GM23338 (cell line): Measurements from ENCODE around the gene DNAJC4. TPM values are rescaled to one million over a fixed set of nuclear protein-coding genes. Genes with fewer than 3 reads are reported as not detected.

Experiments
- ATAC-seq: fragments of 200-7000 bp; cut with Tn5 transposase; 3 replicates; pipeline ENCODE4 v1.9.1; 2020
- DNase-seq: peaks from one replicate; pipeline ENCODE4 v3.0.0-alpha.2; 2015; ENCODE audit warnings: low spot score
- H2AFZ ChIP-seq: fragments of 200-600 bp; sonication (generic); 2 replicates; pipeline ENCODE4 v1.8.0; 2016; ENCODE audit warnings: antibody characterized with exemption, mild to moderate bottlenecking, moderate library complexity
- H3F3A ChIP-seq: fragments of 200-600 bp; sonication (generic); replicated peaks from 2 replicates; pipeline ENCODE4 v1.8.0; 2017; ENCODE audit warnings: antibody characterized with exemption, mixed run types, low read depth
- H3K27ac ChIP-seq: fragments of 200-600 bp; sonication (generic); 2 replicates; pipeline ENCODE4 v1.6.1; 2016; ENCODE audit warnings: low read depth
- H3K27me3 ChIP-seq: fragments of 200-600 bp; sonication (generic); 2 replicates; pipeline ENCODE4 v1.8.0; 2016; ENCODE audit warnings: mild to moderate bottlenecking, mixed run types, moderate library complexity; ENCODE audit not compliant: insufficient read depth
- H3K36me3 ChIP-seq: fragments of 200-600 bp; sonication (generic); 2 replicates; pipeline ENCODE4 v1.8.0; 2016; ENCODE audit warnings: mild to moderate bottlenecking; ENCODE audit not compliant: insufficient read depth
- H3K4me1 ChIP-seq: fragments of 200-600 bp; sonication (generic); 2 replicates; pipeline ENCODE4 v1.8.0; 2016; ENCODE audit warnings: mild to moderate bottlenecking, moderate library complexity; ENCODE audit not compliant: insufficient read depth
- H3K4me2 ChIP-seq: fragments of 200-600 bp; sonication (generic); 2 replicates; pipeline ENCODE4 v1.7.1; 2017; ENCODE audit warnings: mixed run types
- H3K4me3 ChIP-seq: fragments of 200-600 bp; sonication (generic); 2 replicates; pipeline ENCODE4 v1.6.1; 2016; ENCODE audit warnings: mixed run types
- H3K79me2 ChIP-seq: fragments of 200-600 bp; sonication (generic); replicated peaks from 2 replicates; pipeline ENCODE4 v1.8.0; 2017; ENCODE audit warnings: mild to moderate bottlenecking; ENCODE audit not compliant: insufficient read depth
- H3K9me2 ChIP-seq: fragments of 200-600 bp; sonication (generic); 2 replicates; pipeline ENCODE4 v1.8.0; 2017; ENCODE audit not compliant: insufficient read depth
- H4K20me1 ChIP-seq: fragments of 200-600 bp; sonication (generic); replicated peaks from 2 replicates; pipeline ENCODE4 v1.8.0; 2017; ENCODE audit warnings: mild to moderate bottlenecking; ENCODE audit not compliant: insufficient read depth
- H3K27ac Mint-ChIP-seq: 2 replicates; pipeline ENCODE4 v1.8.0; 2020; ENCODE audit warnings: inconsistent platforms, mild to moderate bottlenecking, moderate library complexity, mixed read lengths
- H3K27me3 Mint-ChIP-seq: 3 replicates; pipeline ENCODE4 v1.8.0; 2022; ENCODE audit warnings: low read depth, mild to moderate bottlenecking, moderate library complexity, mixed read lengths, inconsistent platforms; ENCODE audit not compliant: insufficient read depth, poor library complexity
- H3K36me3 Mint-ChIP-seq: 3 replicates; pipeline ENCODE4 v1.8.0; 2021; ENCODE audit warnings: low read depth, mild to moderate bottlenecking, inconsistent platforms, moderate library complexity, mixed read lengths
- H3K4me1 Mint-ChIP-seq: 3 replicates; pipeline ENCODE4 v1.8.0; 2020; ENCODE audit warnings: mild to moderate bottlenecking, inconsistent platforms, mixed read lengths
- H3K4me3 Mint-ChIP-seq: 3 replicates; pipeline ENCODE4 v1.8.0; 2021; ENCODE audit warnings: moderate library complexity, mild to moderate bottlenecking, inconsistent platforms, mixed read lengths
- H3K9me3 Mint-ChIP-seq: 3 replicates; pipeline ENCODE4 v1.8.0; 2020; ENCODE audit warnings: moderate library complexity, mild to moderate bottlenecking, inconsistent platforms, mixed read lengths
- CREB1 ChIP-seq: fragments of 250-450 bp; sonication (Bioruptor Pico); IDR thresholded peaks from 2 replicates; pipeline ENCODE4 v1.5.0; 2020; ENCODE audit warnings: low read depth, mild to moderate bottlenecking, moderate library complexity
- ETS1 ChIP-seq: IDR thresholded peaks from 2 replicates; pipeline ENCODE4 v1.6.1; 2016; ENCODE audit warnings: antibody characterized with exemption
- EZH2 ChIP-seq: fragments of 200-600 bp; sonication (generic); IDR thresholded peaks from one replicate; pipeline ENCODE4 v1.8.0; 2017; ENCODE audit warnings: antibody characterized with exemption, mild to moderate bottlenecking, low read depth; ENCODE audit not compliant: unreplicated experiment
- EZH2phosphoT487 ChIP-seq: fragments of 200-600 bp; sonication (generic); IDR thresholded peaks from one replicate; pipeline ENCODE4 v1.8.1; 2018; ENCODE audit warnings: antibody characterized with exemption; ENCODE audit not compliant: unreplicated experiment
- NANOG ChIP-seq: IDR thresholded peaks from 2 replicates; pipeline ENCODE4 v1.6.1; 2016; ENCODE audit warnings: antibody characterized with exemption, borderline replicate concordance
- POLR2AphosphoS5 ChIP-seq: IDR thresholded peaks from 2 replicates; pipeline ENCODE4 v1.6.1; 2016; ENCODE audit warnings: antibody characterized with exemption, low read depth
- STAT1 ChIP-seq: IDR thresholded peaks from one replicate; pipeline ENCODE4 v1.6.1; 2016; ENCODE audit warnings: antibody characterized with exemption; ENCODE audit not compliant: unreplicated experiment
- ZNF114 ChIP-seq: fragments of 250-450 bp; sonication (Bioruptor Pico); IDR thresholded peaks from 2 replicates; pipeline ENCODE4 v1.5.0; 2020; ENCODE audit warnings: mild to moderate bottlenecking, moderate library complexity
- polyA plus RNA-seq: library from polyadenylated mRNA; unstranded; fragments of >200 nt; fragmentation: Nextera tagmentation; extraction: Ambion mirVana; gene quantifications from 2 replicates; pipeline ENCODE4 v1.2.1, GENCODE V29; 2016
- total RNA-seq: library from RNA; depleted of rRNA; stranded (reverse); fragments of >200 nt; shearing (Covaris generic); gene quantifications from 2 replicates; pipeline ENCODE4 v1.2.3, GENCODE V29; 2014
- TF ChIP-seq, protein P1 (sequence below): fragments of 250-450 bp; sonication (Bioruptor Pico); IDR thresholded peaks from 2 replicates; pipeline ENCODE4 v1.5.0; 2020; ENCODE audit warnings: mild to moderate bottlenecking, moderate library complexity

DNAJC4 gene
- total and polyA plus RNA-seq, 2 experiments from 2014 or later: 10.5 to 34.4 TPM

DNA sequence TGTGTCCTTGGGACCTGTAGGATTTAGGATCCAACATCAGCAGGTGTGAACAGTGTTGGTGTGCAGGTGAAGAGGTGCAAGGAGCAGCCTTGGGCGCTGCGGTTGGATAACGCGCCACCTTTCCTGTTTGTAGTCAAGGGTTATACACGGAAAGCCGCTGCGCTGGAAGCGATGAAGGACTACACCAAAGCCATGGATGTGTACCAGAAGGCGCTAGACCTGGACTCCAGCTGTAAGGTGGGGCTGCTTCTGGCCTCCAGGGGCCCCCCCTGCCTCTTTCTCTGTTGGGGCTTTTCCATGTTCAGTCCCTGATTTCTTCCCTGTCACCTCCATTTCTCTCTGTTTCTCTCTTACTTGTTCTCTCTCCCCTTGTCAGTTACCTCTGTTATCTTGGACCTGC is 27.4 kb upstream of the DNAJC4 start:
- H3K4me2 ChIP-seq: no peak overlapping the region
- peaks cover 60% of the 10 kb centered on the region for H3K36me3 ChIP-seq
- no peak overlapping the region for H3K27ac ChIP-seq
- H3K4me1 ChIP-seq: no peaks in the 10 kb centered on the region; the same call in 1 of the 2 replicates
- no peak for ATAC-seq
- peaks cover 18% of the 10 kb centered on the region for H3K4me1 Mint-ChIP-seq
- H3K9me2 ChIP-seq: no peaks in the 10 kb centered on the region
- no peaks in the 10 kb centered on the region for H3K9me3 Mint-ChIP-seq
- peaks cover 44% of the 10 kb centered on the region for H4K20me1 ChIP-seq
- peaks cover 79% of the 10 kb centered on the region for H3K36me3 Mint-ChIP-seq
- H3K4me3 Mint-ChIP-seq: no peak overlapping the region
- no peak for DNase-seq
- H3K79me2 ChIP-seq: 0 out of 2 replicates have a peak, but pooled peaks cover 10% of the 10 kb centered on the region
- H3F3A ChIP-seq: peaks cover 55% of the 10 kb centered on the region
- no peak overlapping the region for H2AFZ ChIP-seq
- H3K27ac Mint-ChIP-seq: no peak overlapping the region
- peaks cover 10% of the 10 kb centered on the region for H3K27me3 Mint-ChIP-seq
- no peak for TF ChIP-seq STAT1
- TF ChIP-seq, protein P1, sequence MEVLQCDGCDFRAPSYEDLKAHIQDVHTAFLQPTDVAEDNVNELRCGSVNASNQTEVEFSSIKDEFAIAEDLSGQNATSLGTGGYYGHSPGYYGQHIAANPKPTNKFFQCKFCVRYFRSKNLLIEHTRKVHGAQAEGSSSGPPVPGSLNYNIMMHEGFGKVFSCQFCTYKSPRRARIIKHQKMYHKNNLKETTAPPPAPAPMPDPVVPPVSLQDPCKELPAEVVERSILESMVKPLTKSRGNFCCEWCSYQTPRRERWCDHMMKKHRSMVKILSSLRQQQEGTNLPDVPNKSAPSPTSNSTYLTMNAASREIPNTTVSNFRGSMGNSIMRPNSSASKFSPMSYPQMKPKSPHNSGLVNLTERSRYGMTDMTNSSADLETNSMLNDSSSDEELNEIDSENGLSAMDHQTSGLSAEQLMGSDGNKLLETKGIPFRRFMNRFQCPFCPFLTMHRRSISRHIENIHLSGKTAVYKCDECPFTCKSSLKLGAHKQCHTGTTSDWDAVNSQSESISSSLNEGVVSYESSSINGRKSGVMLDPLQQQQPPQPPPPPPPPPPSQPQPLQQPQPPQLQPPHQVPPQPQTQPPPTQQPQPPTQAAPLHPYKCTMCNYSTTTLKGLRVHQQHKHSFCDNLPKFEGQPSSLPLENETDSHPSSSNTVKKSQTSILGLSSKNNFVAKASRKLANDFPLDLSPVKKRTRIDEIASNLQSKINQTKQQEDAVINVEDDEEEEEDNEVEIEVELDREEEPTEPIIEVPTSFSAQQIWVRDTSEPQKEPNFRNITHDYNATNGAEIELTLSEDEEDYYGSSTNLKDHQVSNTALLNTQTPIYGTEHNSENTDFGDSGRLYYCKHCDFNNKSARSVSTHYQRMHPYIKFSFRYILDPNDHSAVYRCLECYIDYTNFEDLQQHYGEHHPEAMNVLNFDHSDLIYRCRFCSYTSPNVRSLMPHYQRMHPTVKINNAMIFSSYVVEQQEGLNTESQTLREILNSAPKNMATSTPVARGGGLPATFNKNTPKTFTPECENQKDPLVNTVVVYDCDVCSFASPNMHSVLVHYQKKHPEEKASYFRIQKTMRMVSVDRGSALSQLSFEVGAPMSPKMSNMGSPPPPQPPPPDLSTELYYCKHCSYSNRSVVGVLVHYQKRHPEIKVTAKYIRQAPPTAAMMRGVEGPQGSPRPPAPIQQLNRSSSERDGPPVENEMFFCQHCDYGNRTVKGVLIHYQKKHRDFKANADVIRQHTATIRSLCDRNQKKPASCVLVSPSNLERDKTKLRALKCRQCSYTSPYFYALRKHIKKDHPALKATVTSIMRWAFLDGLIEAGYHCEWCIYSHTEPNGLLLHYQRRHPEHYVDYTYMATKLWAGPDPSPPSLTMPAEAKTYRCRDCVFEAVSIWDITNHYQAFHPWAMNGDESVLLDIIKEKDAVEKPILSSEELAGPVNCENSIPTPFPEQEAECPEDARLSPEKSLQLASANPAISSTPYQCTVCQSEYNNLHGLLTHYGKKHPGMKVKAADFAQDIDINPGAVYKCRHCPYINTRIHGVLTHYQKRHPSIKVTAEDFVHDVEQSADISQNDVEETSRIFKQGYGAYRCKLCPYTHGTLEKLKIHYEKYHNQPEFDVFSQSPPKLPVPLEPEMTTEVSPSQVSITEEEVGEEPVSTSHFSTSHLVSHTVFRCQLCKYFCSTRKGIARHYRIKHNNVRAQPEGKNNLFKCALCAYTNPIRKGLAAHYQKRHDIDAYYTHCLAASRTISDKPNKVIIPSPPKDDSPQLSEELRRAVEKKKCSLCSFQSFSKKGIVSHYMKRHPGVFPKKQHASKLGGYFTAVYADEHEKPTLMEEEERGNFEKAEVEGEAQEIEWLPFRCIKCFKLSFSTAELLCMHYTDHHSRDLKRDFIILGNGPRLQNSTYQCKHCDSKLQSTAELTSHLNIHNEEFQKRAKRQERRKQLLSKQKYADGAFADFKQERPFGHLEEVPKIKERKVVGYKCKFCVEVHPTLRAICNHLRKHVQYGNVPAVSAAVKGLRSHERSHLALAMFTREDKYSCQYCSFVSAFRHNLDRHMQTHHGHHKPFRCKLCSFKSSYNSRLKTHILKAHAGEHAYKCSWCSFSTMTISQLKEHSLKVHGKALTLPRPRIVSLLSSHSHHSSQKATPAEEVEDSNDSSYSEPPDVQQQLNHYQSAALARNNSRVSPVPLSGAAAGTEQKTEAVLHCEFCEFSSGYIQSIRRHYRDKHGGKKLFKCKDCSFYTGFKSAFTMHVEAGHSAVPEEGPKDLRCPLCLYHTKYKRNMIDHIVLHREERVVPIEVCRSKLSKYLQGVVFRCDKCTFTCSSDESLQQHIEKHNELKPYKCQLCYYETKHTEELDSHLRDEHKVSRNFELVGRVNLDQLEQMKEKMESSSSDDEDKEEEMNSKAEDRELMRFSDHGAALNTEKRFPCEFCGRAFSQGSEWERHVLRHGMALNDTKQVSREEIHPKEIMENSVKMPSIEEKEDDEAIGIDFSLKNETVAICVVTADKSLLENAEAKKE (CRISPR knock-in tag): no peak
- no peak for TF ChIP-seq ETS1
- TF ChIP-seq EZH2: no peak
- no peak for TF ChIP-seq EZH2phosphoT487
- TF ChIP-seq NANOG: no peak
- TF ChIP-seq ZNF114 (CRISPR knock-in tag): no peak
- no peak for TF ChIP-seq POLR2AphosphoS5
- no peak for TF ChIP-seq CREB1 (CRISPR knock-in tag)
- no peak overlapping the region for H3K4me3 ChIP-seq
- H3K27me3 ChIP-seq: no peaks in the 10 kb centered on the region
